Measurements from ENCODE around the gene ZNF831.

DNA sequence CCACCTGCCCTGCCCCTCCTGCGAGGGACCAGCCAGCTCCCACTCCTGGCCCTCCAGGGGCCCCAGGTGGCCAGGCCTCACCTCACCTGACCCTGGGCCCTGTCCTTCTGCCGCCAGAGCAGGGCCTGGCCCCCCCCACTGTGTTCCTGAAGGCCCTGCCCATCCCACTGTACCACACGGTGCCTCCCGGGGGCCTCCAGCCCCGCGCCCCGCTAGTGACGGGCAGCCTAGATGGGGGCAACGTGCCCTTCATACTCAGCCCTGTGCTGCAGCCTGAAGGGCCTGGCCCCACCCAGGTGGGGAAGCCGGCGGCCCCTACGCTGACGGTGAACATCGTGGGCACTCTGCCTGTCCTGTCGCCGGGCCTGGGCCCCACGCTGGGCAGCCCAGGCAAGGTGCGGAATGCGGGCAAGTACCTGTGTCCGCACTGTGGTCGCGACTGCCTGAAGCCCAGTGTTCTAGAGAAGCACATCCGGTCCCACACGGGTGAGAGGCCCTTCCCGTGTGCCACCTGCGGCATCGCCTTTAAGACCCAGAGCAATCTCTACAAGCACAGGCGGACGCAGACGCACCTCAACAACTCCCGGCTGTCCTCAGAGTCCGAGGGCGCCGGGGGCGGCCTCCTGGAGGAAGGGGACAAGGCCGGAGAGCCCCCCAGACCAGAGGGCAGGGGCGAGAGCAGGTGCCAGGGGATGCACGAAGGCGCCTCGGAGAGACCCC is 27.6 kb downstream of the ZNF831 start:
- TF ChIP-seq CTCF (IDR thresholded peaks at IDR 0.05; ENCODE audit: low read depth, low read length, poor library complexity, severe bottlenecking) (no peak), EZH2phosphoT487 (IDR thresholded peaks at IDR 0.05; ENCODE audit: borderline replicate concordance, low read length) (no peak)
